OCI-LY7 (cell line): ENCODE data around the gene YWHAQ.

Experiments used
- EZH2phosphoT487 ChIP-seq: fragments of 200-600 bp; sonication (generic); IDR thresholded peaks from 2 replicates; pipeline ENCODE4 v1.6.1; 2018; ENCODE audit warnings: low read depth, borderline replicate concordance, mild to moderate bottlenecking, mixed run types, antibody characterized with exemption, low read length, moderate library complexity, mixed read lengths
- TF ChIP-seq, protein P1 (sequence below): fragments of 200-600 bp; sonication (generic); conservative IDR thresholded peaks from 2 replicates; pipeline ENCODE4 v1.5.1; 2014; ENCODE audit warnings: mild to moderate bottlenecking, antibody characterized with exemption, low read length, moderate library complexity, mixed read lengths

DNA sequence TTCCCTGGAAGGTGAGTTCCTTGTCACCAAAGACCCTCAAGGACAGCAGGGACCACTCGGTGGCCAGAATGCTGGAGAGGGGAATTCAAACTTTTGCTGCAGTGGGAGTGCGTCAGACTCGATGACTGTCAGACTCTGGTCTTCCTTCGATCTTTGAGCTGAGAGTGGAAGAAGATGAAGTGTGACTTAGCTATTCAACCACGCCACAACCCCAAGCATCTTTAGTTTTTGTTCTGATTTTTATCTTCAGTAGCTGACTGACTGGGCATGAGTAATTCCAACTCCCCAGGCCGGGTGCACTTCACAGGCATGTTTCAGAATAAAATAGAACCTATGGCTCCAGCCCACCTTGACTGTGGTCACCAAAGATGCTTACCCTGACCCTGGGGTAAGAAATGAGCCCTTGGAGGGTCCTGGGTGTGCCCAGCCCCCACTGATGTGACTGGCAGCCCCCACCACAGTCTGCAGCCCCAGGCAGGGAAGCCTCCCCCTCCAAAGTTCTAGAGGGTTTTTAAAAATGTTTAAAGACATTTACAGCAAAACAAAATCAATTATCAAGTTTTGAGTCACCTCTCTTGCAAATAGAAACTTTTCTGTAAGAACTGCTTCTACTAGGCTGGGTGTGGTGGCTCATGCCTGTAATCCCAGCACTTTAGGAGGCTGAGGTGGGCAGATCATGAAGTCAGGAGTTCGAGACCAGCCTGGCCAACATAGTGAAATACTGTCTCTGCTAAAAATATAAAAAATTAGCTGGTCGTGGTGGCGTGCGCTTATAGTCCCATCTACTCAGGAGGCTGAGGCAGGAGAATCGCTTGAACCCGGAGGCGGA lies 24.9 kb upstream of the YWHAQ start:
- TF ChIP-seq, protein P1, sequence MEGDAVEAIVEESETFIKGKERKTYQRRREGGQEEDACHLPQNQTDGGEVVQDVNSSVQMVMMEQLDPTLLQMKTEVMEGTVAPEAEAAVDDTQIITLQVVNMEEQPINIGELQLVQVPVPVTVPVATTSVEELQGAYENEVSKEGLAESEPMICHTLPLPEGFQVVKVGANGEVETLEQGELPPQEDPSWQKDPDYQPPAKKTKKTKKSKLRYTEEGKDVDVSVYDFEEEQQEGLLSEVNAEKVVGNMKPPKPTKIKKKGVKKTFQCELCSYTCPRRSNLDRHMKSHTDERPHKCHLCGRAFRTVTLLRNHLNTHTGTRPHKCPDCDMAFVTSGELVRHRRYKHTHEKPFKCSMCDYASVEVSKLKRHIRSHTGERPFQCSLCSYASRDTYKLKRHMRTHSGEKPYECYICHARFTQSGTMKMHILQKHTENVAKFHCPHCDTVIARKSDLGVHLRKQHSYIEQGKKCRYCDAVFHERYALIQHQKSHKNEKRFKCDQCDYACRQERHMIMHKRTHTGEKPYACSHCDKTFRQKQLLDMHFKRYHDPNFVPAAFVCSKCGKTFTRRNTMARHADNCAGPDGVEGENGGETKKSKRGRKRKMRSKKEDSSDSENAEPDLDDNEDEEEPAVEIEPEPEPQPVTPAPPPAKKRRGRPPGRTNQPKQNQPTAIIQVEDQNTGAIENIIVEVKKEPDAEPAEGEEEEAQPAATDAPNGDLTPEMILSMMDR, result no peak
- no peak for TF ChIP-seq EZH2phosphoT487
